ENCODE measurements around the gene MAN2B2.
A peak's percentile ranks its signal among the peaks of the same experiment; 100 is the strongest.

Gene MAN2B2

DNA sequence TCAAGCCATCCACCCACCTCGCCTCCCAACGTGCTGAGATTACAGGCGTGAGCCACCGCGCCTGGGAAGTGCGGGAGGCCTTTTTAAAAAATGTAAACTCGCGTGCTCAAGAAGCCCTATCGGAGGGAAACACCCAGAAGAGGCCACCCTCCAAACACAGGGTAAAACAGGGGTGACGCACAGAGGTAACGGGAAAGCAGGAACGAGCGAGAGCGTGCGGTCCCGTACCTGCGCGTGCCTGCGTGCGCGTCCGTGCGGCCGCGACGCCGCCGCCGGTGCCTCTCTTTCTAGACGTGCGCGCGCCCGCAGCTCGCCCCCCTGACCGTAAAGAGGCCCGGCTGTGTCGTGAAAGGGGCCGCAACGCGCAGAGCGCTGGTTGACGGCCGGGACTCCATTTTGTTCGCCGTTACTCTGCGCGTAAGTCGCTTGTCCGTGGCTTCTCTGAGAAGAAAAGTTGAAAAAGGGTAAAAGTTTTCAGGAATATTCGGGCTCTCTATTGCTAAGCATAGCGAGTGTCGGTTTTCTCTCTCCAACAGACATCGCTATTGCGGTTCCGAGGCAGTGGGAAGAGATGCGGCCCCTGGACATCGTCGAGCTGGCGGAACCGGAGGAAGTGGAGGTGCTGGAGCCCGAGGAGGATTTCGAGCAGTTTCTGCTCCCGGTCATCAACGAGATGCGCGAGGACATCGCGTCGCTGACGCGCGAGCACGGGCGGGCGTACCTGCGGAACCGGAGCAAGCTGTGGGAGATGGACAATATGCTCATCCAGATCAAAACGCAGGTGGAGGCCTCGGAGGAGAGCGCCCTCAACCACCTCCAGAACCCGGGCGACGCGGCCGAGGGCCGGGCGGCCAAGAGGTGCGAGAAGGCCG lies 65.5 kb downstream of the MAN2B2 start, which contains the start of gene MRFAP1:
Gene MRFAP1 (plus strand): TSS at position 394 of the 872 bp plus-strand sequence. CDS start 178 bp downstream, at position 572.
- TF ChIP-seq, protein P1, sequence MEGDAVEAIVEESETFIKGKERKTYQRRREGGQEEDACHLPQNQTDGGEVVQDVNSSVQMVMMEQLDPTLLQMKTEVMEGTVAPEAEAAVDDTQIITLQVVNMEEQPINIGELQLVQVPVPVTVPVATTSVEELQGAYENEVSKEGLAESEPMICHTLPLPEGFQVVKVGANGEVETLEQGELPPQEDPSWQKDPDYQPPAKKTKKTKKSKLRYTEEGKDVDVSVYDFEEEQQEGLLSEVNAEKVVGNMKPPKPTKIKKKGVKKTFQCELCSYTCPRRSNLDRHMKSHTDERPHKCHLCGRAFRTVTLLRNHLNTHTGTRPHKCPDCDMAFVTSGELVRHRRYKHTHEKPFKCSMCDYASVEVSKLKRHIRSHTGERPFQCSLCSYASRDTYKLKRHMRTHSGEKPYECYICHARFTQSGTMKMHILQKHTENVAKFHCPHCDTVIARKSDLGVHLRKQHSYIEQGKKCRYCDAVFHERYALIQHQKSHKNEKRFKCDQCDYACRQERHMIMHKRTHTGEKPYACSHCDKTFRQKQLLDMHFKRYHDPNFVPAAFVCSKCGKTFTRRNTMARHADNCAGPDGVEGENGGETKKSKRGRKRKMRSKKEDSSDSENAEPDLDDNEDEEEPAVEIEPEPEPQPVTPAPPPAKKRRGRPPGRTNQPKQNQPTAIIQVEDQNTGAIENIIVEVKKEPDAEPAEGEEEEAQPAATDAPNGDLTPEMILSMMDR (IDR thresholded peaks at IDR 0.05; ENCODE audit: insufficient read depth, low read depth, low read length, missing control alignments): no peak
- DNase-seq (ENCODE audit: low read depth): peak; percentile 98
- peak within 1 kb of the TSS; percentile 95 for H3K4me3 ChIP-seq (ENCODE audit: low read length)

DNA sequence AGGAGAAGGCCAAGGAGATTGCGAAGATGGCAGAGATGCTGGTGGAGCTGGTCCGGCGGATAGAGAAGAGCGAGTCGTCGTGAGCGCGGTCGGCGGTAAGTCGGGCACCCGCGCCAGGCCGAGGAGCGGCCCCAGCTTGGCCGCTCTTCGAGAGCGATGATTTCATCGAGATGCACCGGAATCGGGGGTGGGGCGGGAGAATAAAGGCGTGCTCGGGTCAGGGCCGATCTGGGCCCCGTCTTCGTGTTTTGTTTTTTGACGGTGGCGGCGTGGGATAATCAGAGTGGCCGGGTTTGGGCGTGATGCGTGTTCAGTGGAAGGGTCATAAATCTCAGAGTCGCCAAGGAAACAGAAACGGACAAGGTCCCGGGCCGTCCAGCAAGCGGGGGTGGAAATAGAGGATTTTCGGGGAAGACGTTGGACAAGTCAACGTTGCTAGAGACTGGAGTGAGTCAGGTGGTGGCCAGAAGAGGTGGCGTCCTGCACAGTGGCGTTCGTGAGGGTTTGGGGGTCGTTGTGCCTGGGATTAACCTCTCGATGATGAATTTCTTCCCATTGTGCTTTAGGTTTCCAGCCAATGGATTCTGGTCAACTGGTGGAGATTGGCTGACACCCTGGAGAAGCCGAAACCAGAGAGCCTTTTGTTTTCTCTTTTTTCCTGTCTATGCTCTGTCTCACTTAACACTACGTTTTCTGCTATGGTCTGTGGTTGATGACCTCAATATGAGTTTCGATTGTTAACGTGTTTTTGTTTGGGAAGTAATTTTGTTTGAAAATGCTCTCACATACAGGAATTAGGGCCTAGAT lies 66.4 kb downstream of the MAN2B2 start:
- TF ChIP-seq, protein P1 (IDR thresholded peaks at IDR 0.05; ENCODE audit: insufficient read depth, low read depth, low read length, missing control alignments): no peak
- DNase-seq (ENCODE audit: low read depth): peak; percentile 62
- H3K4me3 ChIP-seq (ENCODE audit: low read length): peak overlapping the region; percentile 95

DNA sequence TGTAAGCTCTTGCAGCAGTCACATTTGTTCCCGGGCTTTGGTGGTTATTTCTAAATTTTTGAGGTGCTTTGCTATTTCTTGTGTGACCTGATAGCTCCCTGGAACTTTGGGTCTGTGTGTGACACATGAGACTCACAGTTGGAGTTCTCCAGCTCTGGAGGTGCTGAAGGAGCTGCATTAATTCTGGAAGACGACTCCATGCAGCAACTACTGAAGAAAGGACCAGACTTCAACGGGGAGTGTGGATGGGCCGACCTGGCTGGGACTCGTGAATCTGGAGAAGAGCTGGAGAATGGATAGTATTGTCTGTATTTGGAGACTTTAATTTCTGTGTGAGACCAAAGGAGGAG lies 67.0 kb downstream of the MAN2B2 start:
- H3K4me3 ChIP-seq (ENCODE audit: low read length): peak overlapping the region; percentile 95
- TF ChIP-seq, protein P1 (IDR thresholded peaks at IDR 0.05; ENCODE audit: insufficient read depth, low read depth, low read length, missing control alignments): no peak
- DNase-seq (ENCODE audit: low read depth): no peak

DNA sequence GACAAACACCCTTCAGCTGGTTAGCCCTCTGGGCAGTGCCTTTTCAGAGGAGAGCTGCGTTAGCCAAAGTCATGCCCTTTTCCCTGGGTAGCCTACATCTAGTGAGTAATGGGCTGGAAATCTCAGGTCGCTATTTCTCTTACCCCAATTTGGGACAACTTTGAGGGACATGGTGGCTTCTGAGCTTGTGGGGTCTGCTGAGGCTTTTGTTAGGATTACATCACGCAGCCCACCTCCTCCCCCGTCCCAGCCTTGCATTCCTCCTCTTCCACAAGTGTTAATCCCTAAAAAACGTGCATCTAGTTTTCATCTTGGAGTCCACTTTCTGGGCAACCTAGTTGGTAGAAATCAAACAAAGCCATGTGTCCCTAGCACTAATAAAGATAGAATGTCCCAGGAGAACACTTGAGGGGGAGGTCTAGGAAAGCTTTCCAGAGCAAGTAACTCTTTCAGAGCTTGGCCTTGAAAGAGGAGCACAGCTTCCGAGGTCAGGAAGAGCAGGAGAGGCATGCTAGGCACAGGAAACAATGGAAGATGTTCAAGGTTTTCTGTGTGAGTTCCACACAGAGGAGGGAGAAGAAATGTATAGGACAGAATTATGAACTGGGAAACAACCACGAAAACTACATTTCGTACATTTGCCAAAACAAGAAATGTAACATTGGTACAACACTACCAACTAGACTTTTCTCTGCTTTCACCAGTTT lies 68.3 kb downstream of the MAN2B2 start:
- DNase-seq (ENCODE audit: low read depth): no peak
- TF ChIP-seq, protein P1 (IDR thresholded peaks at IDR 0.05; ENCODE audit: insufficient read depth, low read depth, low read length, missing control alignments): no peak
- no peak overlapping the region for H3K4me3 ChIP-seq (ENCODE audit: low read length)

DNA sequence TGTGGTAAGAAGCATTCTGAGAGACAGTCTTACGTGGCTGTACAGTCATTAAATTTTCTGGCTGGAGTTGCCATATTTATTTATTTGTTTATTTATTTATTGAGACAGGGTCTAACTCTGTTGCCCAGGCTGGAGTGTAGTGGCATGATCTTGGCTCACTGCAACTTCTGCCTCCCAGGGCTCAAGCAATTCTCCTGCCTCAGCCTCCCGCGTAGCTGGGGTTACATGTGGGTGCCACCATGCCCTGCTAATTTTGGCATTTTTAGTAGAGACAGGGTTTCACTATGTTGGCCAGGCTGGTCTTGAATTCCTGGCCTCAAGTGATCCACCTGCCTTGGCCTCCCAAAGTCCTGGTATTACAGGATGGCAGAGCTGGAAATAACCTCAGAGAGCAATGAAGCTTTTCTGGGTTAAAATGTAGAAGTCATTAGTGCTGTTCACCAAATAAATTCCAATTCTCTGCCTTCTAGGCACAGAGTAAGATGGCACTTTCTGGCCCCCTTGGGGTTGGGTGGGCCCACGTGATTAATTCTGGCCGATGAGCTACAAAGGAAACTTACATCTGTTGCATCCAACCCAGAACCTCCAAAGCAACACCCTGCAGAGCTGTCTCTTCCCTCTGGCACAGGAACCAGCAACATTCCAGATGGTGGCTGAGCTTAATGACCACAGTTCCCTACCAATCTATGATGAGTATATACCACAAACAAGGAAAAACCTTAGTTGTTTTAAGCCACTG lies 70.0 kb downstream of the MAN2B2 start:
- no peak overlapping the region for H3K4me3 ChIP-seq (ENCODE audit: low read length)
- TF ChIP-seq, protein P1 (IDR thresholded peaks at IDR 0.05; ENCODE audit: insufficient read depth, low read depth, low read length, missing control alignments): no peak
- DNase-seq (ENCODE audit: low read depth): no peak

DNA sequence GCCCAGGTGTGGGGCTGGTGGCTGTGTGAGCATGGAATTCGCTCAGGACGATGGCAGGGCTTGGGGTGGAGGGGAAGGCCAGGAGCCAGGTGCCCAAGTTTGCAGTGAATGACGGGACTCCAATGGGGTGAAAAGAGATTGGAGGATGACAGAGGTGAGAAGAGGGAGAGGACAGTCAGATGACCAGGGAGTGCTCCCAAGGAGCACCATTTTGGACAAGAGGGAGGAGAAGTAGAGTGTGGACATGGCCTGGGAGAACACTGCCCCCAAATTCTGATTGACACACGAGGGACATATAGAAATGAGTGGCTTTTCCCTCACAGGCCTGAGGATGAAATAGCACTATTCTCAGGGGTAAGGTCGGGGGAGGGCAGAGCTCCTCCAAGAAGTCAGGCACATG lies 72.2 kb downstream of the MAN2B2 start:
- DNase-seq (ENCODE audit: low read depth): no peak
- TF ChIP-seq, protein P1 (IDR thresholded peaks at IDR 0.05; ENCODE audit: insufficient read depth, low read depth, low read length, missing control alignments): no peak
- H3K4me3 ChIP-seq (ENCODE audit: low read length): no peak overlapping the region
